Epithelial cell of esophagus (primary cell): ENCODE data around the gene DST.

ENCODE experiments used
- DNase-seq: peaks from one replicate; pipeline ENCODE4 v3.0.0; 2010; ENCODE audit warnings: low read depth
- H3K4me3 ChIP-seq: 2 replicates; pipeline ENCODE4 v1.5.1; 2011; ENCODE audit warnings: mild to moderate bottlenecking, low read length, control low read depth
- CTCF ChIP-seq: IDR thresholded peaks from 2 replicates; pipeline ENCODE4 v1.5.1; 2011; ENCODE audit warnings: low read depth, mild to moderate bottlenecking, low read length, control low read depth, inconsistent platforms; ENCODE audit not compliant: insufficient read depth; ENCODE audit errors: missing control alignments

Gene DST

GRCh38 chr6:56459030-56459805 lies 183.5 kb downstream of the DST start:
- DNase-seq, result peak; percentile 21
- TF ChIP-seq CTCF, result no peak
- no peak overlapping the region for H3K4me3 ChIP-seq

DNA sequence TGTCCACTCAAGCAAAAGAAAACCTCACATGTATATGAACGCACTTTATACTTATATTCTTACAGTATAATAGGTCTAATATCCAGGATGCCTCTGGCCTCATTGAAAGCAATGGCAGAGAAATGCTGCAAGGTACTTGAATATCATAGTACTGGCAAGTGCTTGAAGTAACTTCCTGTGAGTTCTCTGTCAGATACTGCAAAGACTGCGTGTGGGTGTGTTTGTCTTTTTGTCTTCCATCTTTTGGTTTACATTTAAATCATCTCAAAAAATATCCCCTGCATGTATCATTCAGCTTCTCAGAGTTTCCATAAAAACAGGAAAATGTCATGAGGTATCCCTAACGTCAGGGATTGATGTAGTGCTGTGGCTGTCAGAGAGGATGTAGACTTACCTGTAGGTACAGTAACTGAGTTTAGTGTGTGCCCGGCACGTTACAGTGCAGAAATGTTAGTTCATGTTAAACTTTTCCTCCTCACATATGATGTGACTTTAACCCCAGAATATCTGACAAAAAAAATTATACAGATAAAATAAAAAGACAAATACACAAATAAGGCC lies 184.3 kb downstream of the DST start:
- no peak for DNase-seq
- H3K4me3 ChIP-seq, result no peak overlapping the region
- no peak for TF ChIP-seq CTCF

DNA sequence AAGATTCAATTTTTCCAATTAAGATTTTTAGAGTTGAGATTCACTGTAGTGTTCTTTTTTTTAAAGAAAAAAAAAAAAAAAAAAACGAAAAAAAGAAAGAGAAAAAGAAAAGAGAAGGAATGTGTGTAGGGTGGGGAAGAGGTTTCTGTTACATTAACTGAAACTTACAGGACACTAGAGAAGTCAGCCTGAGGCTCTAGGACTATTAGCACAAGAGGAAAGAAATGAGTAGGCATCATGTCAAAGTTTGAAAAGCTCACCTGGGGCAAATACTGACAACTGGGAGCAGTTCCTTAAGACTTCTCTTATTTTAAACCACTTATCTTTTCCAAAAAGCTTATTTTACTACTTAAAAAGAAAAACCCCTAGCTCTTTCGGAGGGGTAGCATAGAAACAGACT lies 185.9 kb downstream of the DST start:
- no peak for DNase-seq
- H3K4me3 ChIP-seq, result no peak overlapping the region
- TF ChIP-seq CTCF, result no peak

DNA sequence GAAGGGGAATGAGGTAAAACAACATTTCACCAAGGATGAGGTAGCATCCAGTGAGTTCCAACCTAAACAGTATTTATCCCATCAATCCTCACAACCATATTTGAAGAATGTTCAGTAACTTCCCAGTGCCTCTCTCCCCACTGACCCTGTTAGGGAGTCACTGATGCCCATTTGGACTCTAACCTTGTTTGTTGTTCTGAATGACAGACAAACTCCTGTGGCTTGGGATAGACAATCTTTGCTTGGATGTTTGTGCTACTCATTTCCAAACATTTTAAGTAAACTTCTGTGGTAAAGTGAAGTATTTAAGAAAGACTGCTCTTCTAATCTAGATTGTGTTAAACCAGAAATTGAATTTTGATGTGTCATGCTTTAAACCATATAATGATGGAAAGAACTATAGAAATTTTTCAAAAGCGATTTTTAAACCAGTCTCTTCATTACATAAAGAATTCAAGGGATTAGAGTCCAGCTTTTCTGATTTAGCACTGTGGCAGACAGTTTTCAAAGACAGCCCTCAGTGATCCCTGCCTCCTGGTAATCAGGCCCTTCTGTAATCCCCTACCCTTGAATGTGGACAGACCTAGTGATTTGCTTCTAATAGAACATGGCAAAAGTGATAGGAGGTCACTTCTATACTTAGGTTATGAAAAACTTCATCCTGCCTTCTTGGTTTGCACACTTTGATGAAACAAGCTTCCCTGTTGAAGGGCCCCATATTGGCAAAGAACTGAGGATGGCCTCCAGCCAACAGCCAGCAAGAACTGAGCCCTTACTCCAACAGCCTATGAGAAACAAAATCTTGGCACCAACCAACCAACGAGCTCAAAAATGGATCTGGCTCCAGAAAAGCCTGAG lies 191.6 kb downstream of the DST start:
- no peak overlapping the region for H3K4me3 ChIP-seq
- no peak for TF ChIP-seq CTCF
- DNase-seq, result no peak

GRCh38 chr6:56450376-56450775 lies 192.3 kb downstream of the DST start:
- no peak overlapping the region for H3K4me3 ChIP-seq
- DNase-seq, result no peak
- no peak for TF ChIP-seq CTCF

GRCh38 chr6:56448046-56448445 lies 194.6 kb downstream of the DST start:
- no peak for TF ChIP-seq CTCF
- H3K4me3 ChIP-seq, result no peak overlapping the region
- DNase-seq, result no peak
